Activated naive CD4-positive, alpha-beta T cell treated with Interleukin-2 at 50 U/mL for 16 hours (primary cell): Measurements from ENCODE around the gene CMBL.
A peak's percentile ranks its signal among the peaks of the same experiment; 100 is the strongest.
"Not testable (repeated sequence)": the region's sequence is repeated elsewhere in the genome, so short reads cannot be mapped to it uniquely, and the experiment has no call there.

Experiments used
- DNase-seq: peaks from one replicate; pipeline ENCODE4 v3.0.0-alpha.2; 2020

The CMBL gene

GRCh38 chr5:10310066-10310779, 2.5 kb upstream of the CMBL start:
- DNase-seq, result no peak

- no peak for DNase-seq
Measured at GRCh38 chr5:10308844-10309243, 1.1 kb upstream of the CMBL start.

GRCh38 chr5:10306806-10307205, 896 bp downstream of the CMBL start:
- no peak for DNase-seq

GRCh38 chr5:10306114-10306513, 1.6 kb downstream of the CMBL start:
- no peak for DNase-seq

- no peak for DNase-seq
Measured at GRCh38 chr5:10304932-10305331, 2.8 kb downstream of the CMBL start.

- DNase-seq, result no peak
Measured at GRCh38 chr5:10303699-10304170, 4.0 kb downstream of the CMBL start.

- DNase-seq, result no peak
Measured at GRCh38 chr5:10303201-10303600, 4.5 kb downstream of the CMBL start.

GRCh38 chr5:10301842-10302610, 5.7 kb downstream of the CMBL start:
- DNase-seq, result no peak

- no peak for DNase-seq
Measured at GRCh38 chr5:10301266-10301665, 6.4 kb downstream of the CMBL start.

- no peak for DNase-seq
Measured at GRCh38 chr5:10300246-10300645, 7.5 kb downstream of the CMBL start.

GRCh38 chr5:10297646-10298204, 10.0 kb downstream of the CMBL start:
- no peak for DNase-seq

- no peak for DNase-seq
Measured at GRCh38 chr5:10295619-10296326, 11.9 kb downstream of the CMBL start.

GRCh38 chr5:10293907-10294662, 13.6 kb downstream of the CMBL start:
- DNase-seq, result no peak

GRCh38 chr5:10291692-10292339, 15.9 kb downstream of the CMBL start:
- DNase-seq, result no peak

- no peak for DNase-seq
Measured at GRCh38 chr5:10290438-10290837, 17.3 kb downstream of the CMBL start.

- DNase-seq, result no peak
Measured at GRCh38 chr5:10289991-10290390, 17.7 kb downstream of the CMBL start.

- DNase-seq, result no peak
Measured at GRCh38 chr5:10289353-10289752, 18.3 kb downstream of the CMBL start.

GRCh38 chr5:10288592-10289219, 19.0 kb downstream of the CMBL start:
- peak; percentile 32 for DNase-seq

- no peak for DNase-seq
Measured at GRCh38 chr5:10286862-10287227, 20.9 kb downstream of the CMBL start.

GRCh38 chr5:10286162-10286861, 21.4 kb downstream of the CMBL start:
- no peak for DNase-seq

- DNase-seq, result not testable (repeated sequence)
Measured at GRCh38 chr5:10285362-10285761, 22.3 kb downstream of the CMBL start.
